A549 (cell line): ENCODE results near the gene ZNF385B. TPM values are rescaled to one million over a fixed set of nuclear protein-coding genes. Genes with fewer than 3 reads are reported as not detected.

Experiments
- ATAC-seq, 2 experiments: fragments of 200-7000 bp in 1 of 2; fragments of >200 bp in 1 of 2; cut with Nextera tagmentation in 1 of 2; cut with Tn5 transposase in 1 of 2; 3 replicates each; pipeline versions ENCODE4 v1.8.0 to v1.9.1; 2018 to 2020; ENCODE audit warnings: mild to moderate bottlenecking in 1 of 2, moderate library complexity in 1 of 2
- CTCF ChIA-PET: fragments of 300-600 bp; sonication (Branson Sonifier 250); formaldehyde crosslinking; extraction: SDS; loops from one replicate; lab custom pipeline; 2021; ENCODE audit warnings: antibody characterized with exemption, inconsistent platforms; lab: Yijun Ruan, JAX
- POLR2A ChIA-PET: fragments of 350-600 bp; formaldehyde crosslinking; extraction: SDS; loops from one replicate; lab custom pipeline; 2021; ENCODE audit warnings: antibody characterized with exemption, inconsistent platforms; lab: Yijun Ruan, JAX
- DNase-seq, 2 experiments: peaks; one replicate each; pipeline versions ENCODE4 v3.0.0 to v3.0.0-alpha.2; 2011 to 2016; ENCODE audit warnings: low read depth in 1 of 2, low spot score in 1 of 2
- FAIRE-seq: peaks from 2 replicates; lab custom pipeline; 2011; peaks lifted over from hg19 to GRCh38; lab: Jason Lieb, UNC
- H3K27ac ChIP-seq, 2 experiments: fragments of >200 bp; sonication (Bioruptor Twin); formaldehyde crosslinking; 3 replicates each; pipeline ENCODE4 v1.5.1; 2016 to 2017
- H3K4me1 ChIP-seq: fragments of >200 bp; sonication (Bioruptor Twin); formaldehyde crosslinking; 3 replicates; pipeline ENCODE4 v1.6.1; 2016
- H3K4me2 ChIP-seq: fragments of >200 bp; sonication (Bioruptor Twin); formaldehyde crosslinking; 3 replicates; pipeline ENCODE4 v1.6.1; 2016
- H3K4me3 ChIP-seq: fragments of >200 bp; sonication (Bioruptor Twin); formaldehyde crosslinking; 3 replicates; pipeline ENCODE4 v1.5.1; 2016
- H3K9me3 ChIP-seq: fragments of >200 bp; sonication (Bioruptor Twin); formaldehyde crosslinking; 3 replicates; pipeline ENCODE4 v1.6.1; 2016
- ATOH8 ChIP-seq: fragments of 250-450 bp; sonication (Bioruptor Pico); IDR thresholded peaks from 2 replicates; pipeline ENCODE4 v1.5.0; 2020; ENCODE audit warnings: low read depth, mild to moderate bottlenecking, moderate library complexity
- BHLHE40 ChIP-seq: IDR thresholded peaks from 2 replicates; pipeline ENCODE4 v1.6.1; 2012; ENCODE audit warnings: low read depth, low read length, inconsistent platforms
- CBX2 ChIP-seq: fragments of 200-600 bp; sonication (generic); IDR thresholded peaks from 2 replicates; pipeline ENCODE4 v1.6.1; 2016; ENCODE audit warnings: low read depth, mild to moderate bottlenecking, borderline replicate concordance
- CBX8 ChIP-seq: fragments of 200-600 bp; sonication (generic); IDR thresholded peaks from 2 replicates; pipeline ENCODE4 v1.6.1; 2016
- E2F6 ChIP-seq: IDR thresholded peaks from 2 replicates; pipeline ENCODE4 v1.6.1; 2012; ENCODE audit warnings: low read depth, borderline replicate concordance
- EP300 ChIP-seq, 2 experiments: fragments of >200 bp; sonication (Bioruptor Twin); formaldehyde crosslinking; IDR thresholded peaks; 2 replicates in 1 of 2; 3 replicates in 1 of 2; pipeline ENCODE4 v1.6.1; 2016 to 2017
- FOSL2 ChIP-seq, 2 experiments: fragments of 450-650 bp in 1 of 2; fragments of >200 bp in 1 of 2; sonication (Bioruptor Twin) in 1 of 2; formaldehyde crosslinking; IDR thresholded peaks; 2 replicates each; pipeline versions ENCODE4 v1.5.0 to v1.6.1; 2016 to 2020; ENCODE audit warnings: mild to moderate bottlenecking in 1 of 2, moderate library complexity in 1 of 2
- GATA3 ChIP-seq: IDR thresholded peaks from 2 replicates; pipeline ENCODE4 v1.6.1; 2012; ENCODE audit warnings: borderline replicate concordance
- HDAC2 ChIP-seq: fragments of 200-600 bp; sonication (generic); IDR thresholded peaks from 2 replicates; pipeline ENCODE4 v1.6.1; 2016
- HEYL ChIP-seq: fragments of 250-450 bp; sonication (Bioruptor Pico); IDR thresholded peaks from 2 replicates; pipeline ENCODE4 v1.8.0; 2021; ENCODE audit warnings: mild to moderate bottlenecking, moderate library complexity
- HMGXB4 ChIP-seq: fragments of 250-450 bp; sonication (Bioruptor Pico); IDR thresholded peaks from 2 replicates; pipeline ENCODE4 v1.5.0; 2021; ENCODE audit warnings: mild to moderate bottlenecking, moderate library complexity, borderline replicate concordance
- HOXA7 ChIP-seq: fragments of 250-450 bp; sonication (Bioruptor Pico); IDR thresholded peaks from 2 replicates; pipeline ENCODE4 v1.5.0; 2020; ENCODE audit warnings: mild to moderate bottlenecking, moderate library complexity
- NFE2L2 ChIP-seq: fragments of 150-350 bp; conservative IDR thresholded peaks from 2 replicates; pipeline ENCODE4 v1.6.1; 2014; ENCODE audit warnings: low read length
- POLR2AphosphoS2 ChIP-seq: conservative IDR thresholded peaks from 2 replicates; pipeline ENCODE4 v1.6.1; 2012; ENCODE audit warnings: low read length, improper control_type of control experiment, inconsistent platforms
- RARB ChIP-seq: fragments of 250-450 bp; sonication (Bioruptor Pico); IDR thresholded peaks from 2 replicates; pipeline ENCODE4 v1.8.0; 2021; ENCODE audit warnings: mild to moderate bottlenecking, moderate library complexity
- RCOR1 ChIP-seq: fragments of 150-350 bp; IDR thresholded peaks from 2 replicates; pipeline ENCODE4 v1.6.1; 2014; ENCODE audit warnings: antibody characterized with exemption, low read length, low read depth
- REST ChIP-seq: fragments of 200-600 bp; sonication (generic); IDR thresholded peaks from 2 replicates; pipeline ENCODE4 v1.6.1; 2016; ENCODE audit warnings: antibody characterized with exemption, mild to moderate bottlenecking, moderate library complexity
- RFX5 ChIP-seq: fragments of 450-650 bp; IDR thresholded peaks from 2 replicates; pipeline ENCODE4 v1.7.1; 2014; ENCODE audit warnings: antibody characterized with exemption, mild to moderate bottlenecking, moderate library complexity
- SMC3 ChIP-seq: fragments of >200 bp; sonication (Bioruptor Twin); formaldehyde crosslinking; IDR thresholded peaks from 3 replicates; pipeline ENCODE4 v1.6.1; 2018; ENCODE audit warnings: inconsistent platforms
- TFCP2L1 ChIP-seq: fragments of 250-450 bp; sonication (Bioruptor Pico); IDR thresholded peaks from 2 replicates; pipeline ENCODE4 v1.5.0; 2021; ENCODE audit warnings: mild to moderate bottlenecking
- USF2 ChIP-seq: fragments of 450-650 bp; IDR thresholded peaks from 2 replicates; pipeline ENCODE4 v1.6.1; 2014; ENCODE audit warnings: antibody characterized with exemption
- WGBS: methylation state at CpG from one replicate; pipeline ENCODE4 v1.1.6; 2017; ENCODE audit errors: missing lambda C conversion rate; 5-methylcytosine and 5-hydroxymethylcytosine counted together
- polyA plus RNA-seq, 4 experiments: library from polyadenylated mRNA; depleted of rRNA in 3 of 4; stranded (reverse); fragments of >200 nt; fragmentation: RNase III in 1 of 4; extraction: RNeasy Plus Mini Kit Qiagen cat#74134 plus additional on column Dnase treatment in 1 of 4; gene quantifications; 2 replicates in 3 of 4; 3 replicates in 1 of 4; pipeline ENCODE4 v1.2.3, GENCODE V29; 2011 to 2017

ZNF385B gene
- polyA plus RNA-seq, 2 of the 4 experiments (the other 2 are of a cell fraction) = not detected

- no peak for TF ChIP-seq RARB (CRISPR knock-in tag)
Observed at GRCh38 chr2:179521944-179522343, 339.5 kb downstream of the ZNF385B start (continued).

- H3K4me1 ChIP-seq = no peaks in the 10 kb centered on the region
- H3K4me2 ChIP-seq = no peak overlapping the region
- ChIA-PET POLR2A (no interaction called here), CTCF (no interaction called here)
- DNase-seq = no peak
- no peaks in the 10 kb centered on the region for H3K9me3 ChIP-seq
- no peak overlapping the region for H3K27ac ChIP-seq
- no peak for FAIRE-seq
- ATAC-seq = no peak
- TF ChIP-seq E2F6 = no peak
- no peak for TF ChIP-seq TFCP2L1
- TF ChIP-seq HDAC2 = no peak
- TF ChIP-seq CBX2 = no peak
- TF ChIP-seq FOSL2 (IDR thresholded peaks at IDR 0.05) = no peak
- no peak for TF ChIP-seq FOSL2 (CRISPR knock-in tag; IDR thresholded peaks at IDR 0.05)
- TF ChIP-seq ATOH8 (CRISPR knock-in tag) = no peak
- no peak for TF ChIP-seq USF2
- no peak for TF ChIP-seq CBX8
- TF ChIP-seq SMC3 = no peak
- TF ChIP-seq REST = no peak
- no peak for TF ChIP-seq RCOR1
- TF ChIP-seq BHLHE40 = no peak
- TF ChIP-seq EP300 (IDR thresholded peaks at IDR 0.05) = no peak
- no peak for TF ChIP-seq RFX5
- TF ChIP-seq, all 56 proteins: peak for 0
- 42% methylated on average over 4 of the region's 4 CpGs for WGBS
- H3K4me3 ChIP-seq = no peak overlapping the region
Observed at GRCh38 chr2:179518830-179519229, 342.6 kb downstream of the ZNF385B start.

GRCh38 chr2:179513181-179513580 is 348.2 kb downstream of the ZNF385B start:
- Histone ChIP-seq H3K4me2 (no peak overlapping the region), H3K27ac (no peak overlapping the region), H3K4me1 (no peaks in the 10 kb centered on the region), H3K4me3 (no peak overlapping the region), H3K9me3 (no peaks in the 10 kb centered on the region)
- DNase-seq (no peak), FAIRE-seq (no peak), ATAC-seq (no peak)
- 9% methylated on average over 1 of the region's 1 CpG for WGBS
- ChIA-PET CTCF (no interaction called here), POLR2A (no interaction called here)
- TF ChIP-seq GATA3 = no peak
- no peak for TF ChIP-seq NFE2L2
- no peak for TF ChIP-seq HOXA7 (CRISPR knock-in tag)
- no peak for TF ChIP-seq HEYL (CRISPR knock-in tag)
- TF ChIP-seq POLR2AphosphoS2 = no peak
- TF ChIP-seq RCOR1 = no peak
- TF ChIP-seq TFCP2L1 = no peak
- TF ChIP-seq RFX5 = no peak
- TF ChIP-seq HMGXB4 (CRISPR knock-in tag) = no peak
- TF ChIP-seq HDAC2 = no peak
